HG02571 (cell line): Measurements from ENCODE around the gene PUS3.

ENCODE experiments used
- ATAC-seq: cut with Tn5 transposase; IDR thresholded peaks from one replicate; pipeline ENCODE4 v1.9.1; 2021; ENCODE audit warnings: mild to moderate bottlenecking, moderate library complexity; ENCODE audit not compliant: unreplicated experiment

PUS3 gene

GRCh38 chr11:125941619-125942611 lies 38.9 kb upstream of the PUS3 start:
- no peak for ATAC-seq

GRCh38 chr11:125941267-125941618 lies 38.2 kb upstream of the PUS3 start:
- no peak for ATAC-seq

- ATAC-seq, result no peak
Observed at GRCh38 chr11:125940145-125940544, 37.1 kb upstream of the PUS3 start.

- ATAC-seq, result no peak
Observed at GRCh38 chr11:125939081-125939521, 36.1 kb upstream of the PUS3 start.

GRCh38 chr11:125938418-125938817 lies 35.4 kb upstream of the PUS3 start:
- ATAC-seq, result no peak

- ATAC-seq, result no peak
Observed at GRCh38 chr11:125935618-125936199, 32.7 kb upstream of the PUS3 start.

GRCh38 chr11:125935056-125935455 lies 32.0 kb upstream of the PUS3 start:
- no peak for ATAC-seq

GRCh38 chr11:125934473-125934872 lies 31.5 kb upstream of the PUS3 start:
- ATAC-seq, result no peak

GRCh38 chr11:125933030-125933813 lies 30.2 kb upstream of the PUS3 start:
- no peak for ATAC-seq

- ATAC-seq, result no peak
Observed at GRCh38 chr11:125932301-125932700, 29.3 kb upstream of the PUS3 start.

GRCh38 chr11:125931668-125932067 lies 28.7 kb upstream of the PUS3 start:
- no peak for ATAC-seq

- no peak for ATAC-seq
Observed at GRCh38 chr11:125931116-125931515, 28.1 kb upstream of the PUS3 start.

- no peak for ATAC-seq
Observed at GRCh38 chr11:125930076-125930450, 27.1 kb upstream of the PUS3 start.

- no peak for ATAC-seq
Observed at GRCh38 chr11:125929445-125930075, 26.6 kb upstream of the PUS3 start.

- ATAC-seq, result no peak
Observed at GRCh38 chr11:125926682-125927081, 23.7 kb upstream of the PUS3 start.

GRCh38 chr11:125925804-125926203 lies 22.8 kb upstream of the PUS3 start:
- no peak for ATAC-seq

GRCh38 chr11:125925247-125925740 lies 22.3 kb upstream of the PUS3 start:
- ATAC-seq, result no peak

- ATAC-seq, result no peak
Observed at GRCh38 chr11:125924384-125925007, 21.5 kb upstream of the PUS3 start.

GRCh38 chr11:125923633-125924032 lies 20.6 kb upstream of the PUS3 start:
- ATAC-seq, result no peak

- no peak for ATAC-seq
Observed at GRCh38 chr11:125923012-125923579, 20.1 kb upstream of the PUS3 start.
